HCT116 (cell line): ENCODE data around the gene DDR1. TPM values are rescaled to one million over a fixed set of nuclear protein-coding genes. Genes with fewer than 3 reads are reported as not detected.

Experiments used
- ATAC-seq: fragments of 200-7000 bp; cut with Tn5 transposase; 2 replicates; pipeline ENCODE4 v1.9.1; 2020; ENCODE audit warnings: mild to moderate bottlenecking, moderate library complexity
- BruUV-seq: library from RNA; stranded (reverse); fragments of 400-500 nt; replicated peaks from 2 replicates; lab custom pipeline; 2021; lab: Mats Ljungman, UMichigan
- CTCF ChIA-PET: fragments of 300-600 bp; sonication (Branson Sonifier 250); formaldehyde crosslinking; loops from one replicate; lab custom pipeline; 2021; ENCODE audit warnings: antibody characterized with exemption; lab: Charles Lee
- POLR2A ChIA-PET: fragments of 300-600, 350-600 bp; sonication (Branson Sonifier 250); formaldehyde crosslinking; loops from one replicate; lab custom pipeline; 2021; ENCODE audit warnings: antibody characterized with exemption; lab: Charles Lee
- RAD21 ChIA-PET, 2 experiments: fragments of 300-600 bp; sonication (Branson Sonifier 250); formaldehyde crosslinking; loops; one replicate each; lab custom pipeline; 2023; ENCODE audit warnings: low total read pairs in 2 of 2; ENCODE audit not compliant: uncharacterized antibody in 2 of 2, unreplicated experiment in 2 of 2, low non-redundant PET in 1 of 2; lab: Charles Lee
- DNase-seq: peaks from one replicate; pipeline ENCODE4 v3.0.0-alpha.2; 2010; ENCODE audit warnings: low read depth, low spot score
- H2AFZ ChIP-seq: fragments of 200-600 bp; shearing (Covaris generic), sonication (generic); 2 replicates; pipeline ENCODE4 v1.6.1; 2017; ENCODE audit warnings: low read depth, mixed run types, mixed read lengths, antibody characterized with exemption, low read length; ENCODE audit not compliant: poor library complexity, severe bottlenecking
- H3K27ac ChIP-seq: 2 replicates; pipeline ENCODE4 v1.5.1; 2012; ENCODE audit warnings: low read depth, low read length
- H3K27me3 ChIP-seq: fragments of 200-600 bp; sonication (generic); 2 replicates; pipeline ENCODE4 v1.6.1; 2016; ENCODE audit warnings: mixed run types, low read length, mixed read lengths; ENCODE audit not compliant: insufficient read depth
- H3K36me3 ChIP-seq, 2 experiments: fragments of 200-500 bp in 1 of 2; fragments of 200-600 bp in 1 of 2; sonication (Bioruptor generic) in 1 of 2; sonication (generic) in 1 of 2; 2 replicates each; pipeline versions ENCODE4 v1.5.1 to v1.6.1; 2014 to 2016; ENCODE audit warnings: low read length in 2 of 2, inconsistent platforms in 1 of 2, mixed read lengths in 1 of 2, mixed run types in 1 of 2; ENCODE audit not compliant: insufficient read depth in 2 of 2, control insufficient read depth in 1 of 2
- H3K4me1 ChIP-seq, 2 experiments: fragments of 200-600 bp in 1 of 2; sonication (generic) in 1 of 2; 2 replicates each; pipeline versions ENCODE4 v1.5.1 to v1.6.1; 2012 to 2017; ENCODE audit warnings: low read length in 2 of 2, inconsistent platforms in 1 of 2, mild to moderate bottlenecking in 1 of 2, mixed read lengths in 1 of 2, mixed run types in 1 of 2, moderate library complexity in 1 of 2; ENCODE audit not compliant: insufficient read depth in 2 of 2, control insufficient read depth in 1 of 2
- H3K4me2 ChIP-seq: fragments of 200-600 bp; sonication (generic); 2 replicates; pipeline ENCODE4 v1.6.1; 2017; ENCODE audit warnings: mixed run types, low read length, mixed read lengths
- H3K4me3 ChIP-seq, 2 experiments: fragments of 200-600 bp in 1 of 2; sonication (generic) in 1 of 2; replicated peaks in 1 of 2; 2 replicates each; pipeline ENCODE4 v1.5.1; 2011 to 2016; ENCODE audit warnings: low read length in 2 of 2, control low read depth in 1 of 2, low read depth in 1 of 2, mild to moderate bottlenecking in 1 of 2, mixed read lengths in 1 of 2, mixed run types in 1 of 2
- H3K79me2 ChIP-seq: fragments of 200-600 bp; sonication (generic); 2 replicates; pipeline ENCODE4 v1.6.1; 2017; ENCODE audit warnings: mild to moderate bottlenecking, mixed run types, low read length, moderate library complexity, mixed read lengths; ENCODE audit not compliant: insufficient read depth
- H3K9ac ChIP-seq: fragments of 200-600 bp; sonication (generic); 2 replicates; pipeline ENCODE4 v1.6.1; 2016; ENCODE audit warnings: low read length, mixed read lengths
- H3K9me2 ChIP-seq: fragments of 200-600 bp; sonication (generic), shearing (Covaris generic); 2 replicates; pipeline ENCODE4 v1.6.1; 2017; ENCODE audit warnings: mixed run types, mild to moderate bottlenecking, moderate library complexity; ENCODE audit not compliant: insufficient read depth
- H3K9me3 ChIP-seq, 2 experiments: fragments of 200-500 bp in 1 of 2; fragments of 200-600 bp in 1 of 2; sonication (Bioruptor generic) in 1 of 2; sonication (generic) in 1 of 2; 2 replicates each; pipeline ENCODE4 v1.6.1; 2014 to 2017; ENCODE audit warnings: low read length in 2 of 2, mixed read lengths in 2 of 2, inconsistent platforms in 1 of 2, low read depth in 1 of 2, mild to moderate bottlenecking in 1 of 2, mixed run types in 1 of 2, moderate library complexity in 1 of 2; ENCODE audit not compliant: control insufficient read depth in 1 of 2, insufficient read depth in 1 of 2
- H4K20me1 ChIP-seq: fragments of 200-600 bp; sonication (generic), shearing (Covaris generic); 2 replicates; pipeline ENCODE4 v1.6.1; 2017; ENCODE audit warnings: mixed run types, mild to moderate bottlenecking, moderate library complexity; ENCODE audit not compliant: insufficient read depth
- ATF3 ChIP-seq: IDR thresholded peaks from 2 replicates; pipeline ENCODE4 v1.6.1; 2012
- CBX3 ChIP-seq: IDR thresholded peaks from 2 replicates; pipeline ENCODE4 v1.6.1; 2012; ENCODE audit warnings: low read depth
- CEBPB ChIP-seq: IDR thresholded peaks from 2 replicates; pipeline ENCODE4 v1.6.1; 2012; ENCODE audit warnings: low read depth
- ELF1 ChIP-seq: IDR thresholded peaks from 2 replicates; pipeline ENCODE4 v1.6.1; 2012; ENCODE audit warnings: low read depth, borderline replicate concordance
- EZH2 ChIP-seq: fragments of 200-600 bp; sonication (generic); IDR thresholded peaks from 2 replicates; pipeline ENCODE4 v1.6.1; 2017; ENCODE audit warnings: antibody characterized with exemption, mixed run types
- FOSL1 ChIP-seq: IDR thresholded peaks from 2 replicates; pipeline ENCODE4 v1.6.1; 2012; ENCODE audit warnings: low read depth
- MAX ChIP-seq: IDR thresholded peaks from 2 replicates; pipeline ENCODE4 v1.6.1; 2012
- POLR2A ChIP-seq: IDR thresholded peaks from 2 replicates; pipeline ENCODE4 v1.7.0; 2011; ENCODE audit warnings: borderline replicate concordance; ENCODE audit not compliant: insufficient read depth, insufficient read length; ENCODE audit errors: extremely low read depth
- SIN3A ChIP-seq: IDR thresholded peaks from 2 replicates; pipeline ENCODE4 v1.6.1; 2012; ENCODE audit warnings: low read depth
- SP1 ChIP-seq: IDR thresholded peaks from 2 replicates; pipeline ENCODE4 v1.6.1; 2012; ENCODE audit warnings: low read depth
- SRF ChIP-seq: IDR thresholded peaks from 2 replicates; pipeline ENCODE4 v1.6.1; 2012; ENCODE audit warnings: low read depth
- YY1 ChIP-seq: IDR thresholded peaks from 2 replicates; pipeline ENCODE4 v1.6.1; 2011; ENCODE audit warnings: low read length, low read depth, moderate library complexity, mild to moderate bottlenecking; ENCODE audit not compliant: insufficient replicate concordance; ENCODE audit errors: extremely low read depth
- ZBTB33 ChIP-seq: IDR thresholded peaks from 2 replicates; pipeline ENCODE4 v1.6.1; 2011; ENCODE audit warnings: mild to moderate bottlenecking, low read length, moderate library complexity; ENCODE audit not compliant: insufficient replicate concordance; ENCODE audit errors: extremely low read depth
- ZFX ChIP-seq: fragments of 450-650 bp; IDR thresholded peaks from 2 replicates; pipeline ENCODE4 v1.6.1; 2017
- intact Hi-C: fragments of 100-400 bp; cut with micrococcal nuclease; formaldehyde crosslinking; loops from 2 replicates; pipeline ENCODE4 v1.10.0; 2022
- total RNA-seq: library from RNA; stranded (reverse); gene quantifications from one replicate; pipeline ENCODE4 v1.2.1, GENCODE V29; 2021; ENCODE audit not compliant: unreplicated experiment
- TF ChIP-seq, protein P1 (sequence below): IDR thresholded peaks from 2 replicates; pipeline ENCODE4 v1.6.1; 2012; ENCODE audit warnings: low read depth
- TF ChIP-seq, protein P2 (sequence below), 3 experiments: fragments of 200-600 bp in 1 of 3; sonication (generic) in 1 of 3; IDR thresholded peaks in 2 of 3; conservative IDR thresholded peaks in 1 of 3; 2 replicates each; pipeline ENCODE4 v1.5.1; 2012 to 2017; ENCODE audit warnings: low read depth in 2 of 3, low read length in 2 of 3, antibody characterized with exemption in 1 of 3, borderline replicate concordance in 1 of 3, control low read depth in 1 of 3, mild to moderate bottlenecking in 1 of 3, mixed read lengths in 1 of 3, mixed run types in 1 of 3, moderate library complexity in 1 of 3; ENCODE audit not compliant: insufficient read depth in 1 of 3

Gene DDR1
- total RNA-seq, 1 experiment from 2014 or later, result 211 TPM

- Histone ChIP-seq H3K9me2 (no peaks in the 10 kb centered on the region), H2AFZ (no peak overlapping the region), H3K27me3 (no peaks in the 10 kb centered on the region), H3K36me3 (no peaks in the 10 kb centered on the region), H3K4me3 (no peak overlapping the region), H3K4me1 (peaks cover 0 to 13% of the 10 kb centered on the region in 2 experiments; a peak in 1 of 4 replicates), H3K9me3 (peaks cover 0 to 6% of the 10 kb centered on the region in 2 experiments; a peak in 1 of 4 replicates), H3K27ac (no peak overlapping the region), H3K4me2 (no peak overlapping the region), H4K20me1 (no peaks in the 10 kb centered on the region), H3K79me2 (no peaks in the 10 kb centered on the region)
- BruUV-seq, result no TSS peak
- intact Hi-C loops, result no loop called here
- ATAC-seq (no peak), DNase-seq (no peak)
- CTCF ChIA-PET, result no interaction called here
- POLR2A ChIA-PET, result no interaction called here
- RAD21 ChIA-PET, result no interaction called here
- TF ChIP-seq EZH2, result no peak
- TF ChIP-seq ZFX, result no peak
- no peak for TF ChIP-seq ATF3
- TF ChIP-seq MAX, result no peak
- TF ChIP-seq ELF1, result no peak
- no peak for TF ChIP-seq SP1
- TF ChIP-seq, protein P1, sequence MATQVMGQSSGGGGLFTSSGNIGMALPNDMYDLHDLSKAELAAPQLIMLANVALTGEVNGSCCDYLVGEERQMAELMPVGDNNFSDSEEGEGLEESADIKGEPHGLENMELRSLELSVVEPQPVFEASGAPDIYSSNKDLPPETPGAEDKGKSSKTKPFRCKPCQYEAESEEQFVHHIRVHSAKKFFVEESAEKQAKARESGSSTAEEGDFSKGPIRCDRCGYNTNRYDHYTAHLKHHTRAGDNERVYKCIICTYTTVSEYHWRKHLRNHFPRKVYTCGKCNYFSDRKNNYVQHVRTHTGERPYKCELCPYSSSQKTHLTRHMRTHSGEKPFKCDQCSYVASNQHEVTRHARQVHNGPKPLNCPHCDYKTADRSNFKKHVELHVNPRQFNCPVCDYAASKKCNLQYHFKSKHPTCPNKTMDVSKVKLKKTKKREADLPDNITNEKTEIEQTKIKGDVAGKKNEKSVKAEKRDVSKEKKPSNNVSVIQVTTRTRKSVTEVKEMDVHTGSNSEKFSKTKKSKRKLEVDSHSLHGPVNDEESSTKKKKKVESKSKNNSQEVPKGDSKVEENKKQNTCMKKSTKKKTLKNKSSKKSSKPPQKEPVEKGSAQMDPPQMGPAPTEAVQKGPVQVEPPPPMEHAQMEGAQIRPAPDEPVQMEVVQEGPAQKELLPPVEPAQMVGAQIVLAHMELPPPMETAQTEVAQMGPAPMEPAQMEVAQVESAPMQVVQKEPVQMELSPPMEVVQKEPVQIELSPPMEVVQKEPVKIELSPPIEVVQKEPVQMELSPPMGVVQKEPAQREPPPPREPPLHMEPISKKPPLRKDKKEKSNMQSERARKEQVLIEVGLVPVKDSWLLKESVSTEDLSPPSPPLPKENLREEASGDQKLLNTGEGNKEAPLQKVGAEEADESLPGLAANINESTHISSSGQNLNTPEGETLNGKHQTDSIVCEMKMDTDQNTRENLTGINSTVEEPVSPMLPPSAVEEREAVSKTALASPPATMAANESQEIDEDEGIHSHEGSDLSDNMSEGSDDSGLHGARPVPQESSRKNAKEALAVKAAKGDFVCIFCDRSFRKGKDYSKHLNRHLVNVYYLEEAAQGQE, result no peak
- no peak for TF ChIP-seq CEBPB
- no peak for TF ChIP-seq SIN3A
- TF ChIP-seq POLR2A, result no peak
- TF ChIP-seq, protein P2, sequence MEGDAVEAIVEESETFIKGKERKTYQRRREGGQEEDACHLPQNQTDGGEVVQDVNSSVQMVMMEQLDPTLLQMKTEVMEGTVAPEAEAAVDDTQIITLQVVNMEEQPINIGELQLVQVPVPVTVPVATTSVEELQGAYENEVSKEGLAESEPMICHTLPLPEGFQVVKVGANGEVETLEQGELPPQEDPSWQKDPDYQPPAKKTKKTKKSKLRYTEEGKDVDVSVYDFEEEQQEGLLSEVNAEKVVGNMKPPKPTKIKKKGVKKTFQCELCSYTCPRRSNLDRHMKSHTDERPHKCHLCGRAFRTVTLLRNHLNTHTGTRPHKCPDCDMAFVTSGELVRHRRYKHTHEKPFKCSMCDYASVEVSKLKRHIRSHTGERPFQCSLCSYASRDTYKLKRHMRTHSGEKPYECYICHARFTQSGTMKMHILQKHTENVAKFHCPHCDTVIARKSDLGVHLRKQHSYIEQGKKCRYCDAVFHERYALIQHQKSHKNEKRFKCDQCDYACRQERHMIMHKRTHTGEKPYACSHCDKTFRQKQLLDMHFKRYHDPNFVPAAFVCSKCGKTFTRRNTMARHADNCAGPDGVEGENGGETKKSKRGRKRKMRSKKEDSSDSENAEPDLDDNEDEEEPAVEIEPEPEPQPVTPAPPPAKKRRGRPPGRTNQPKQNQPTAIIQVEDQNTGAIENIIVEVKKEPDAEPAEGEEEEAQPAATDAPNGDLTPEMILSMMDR (IDR thresholded peaks at IDR 0.05 in 2 of 3, conservative IDR thresholded peaks at IDR 0.05 in 1 of 3; ENCODE audit: borderline replicate concordance in 1 of 3, insufficient read depth in 1 of 3, low read depth in 2 of 3, low read length in 2 of 3), result no peak
- TF ChIP-seq SRF, result no peak
- no peak for TF ChIP-seq YY1
- TF ChIP-seq CBX3, result no peak
- no peak for TF ChIP-seq ZBTB33
- no peak for TF ChIP-seq FOSL1
- TF ChIP-seq, all 23 proteins: peak for 0
- H3K9ac ChIP-seq, result no peak overlapping the region
These were observed 34.2 kb upstream of the DDR1 start for GRCh38 chr6:30849903-30850651.
